VCaP (cell line): ENCODE data around the gene QPRT.
"Not testable (repeated sequence)": the region's sequence is repeated elsewhere in the genome, so short reads cannot be mapped to it uniquely, and the experiment has no call there.

Experiments used
- H3K27ac ChIP-seq: fragments of 450-650 bp; 2 replicates; pipeline ENCODE4 v1.5.1; 2017
- CTCF ChIP-seq: fragments of 450-650 bp; conservative IDR thresholded peaks from 2 replicates; pipeline ENCODE4 v1.5.1; 2017; ENCODE audit warnings: mild to moderate bottlenecking, moderate library complexity

The QPRT gene

GRCh38 chr16:29688172-29688571 is 9.2 kb downstream of the QPRT start:
- H3K27ac ChIP-seq, result no peak overlapping the region
- TF ChIP-seq CTCF, result no peak

- not testable (repeated sequence) for H3K27ac ChIP-seq
Measured at GRCh38 chr16:29689490-29690351, 10.7 kb downstream of the QPRT start.

GRCh38 chr16:29692606-29693005 is 13.6 kb downstream of the QPRT start:
- not testable (repeated sequence) for H3K27ac ChIP-seq

- no peak overlapping the region for H3K27ac ChIP-seq
- TF ChIP-seq CTCF, result no peak
Measured at GRCh38 chr16:29694384-29695195, 15.6 kb downstream of the QPRT start.

GRCh38 chr16:29695675-29696074 is 16.7 kb downstream of the QPRT start:
- H3K27ac ChIP-seq, result not testable (repeated sequence)

- TF ChIP-seq CTCF, result no peak
- H3K27ac ChIP-seq, result no peak overlapping the region
Measured at GRCh38 chr16:29696881-29697331, 17.9 kb downstream of the QPRT start.

GRCh38 chr16:29697391-29697790 is 18.4 kb downstream of the QPRT start:
- H3K27ac ChIP-seq, result no peak overlapping the region
- no peak for TF ChIP-seq CTCF

GRCh38 chr16:29698042-29698441 is 19.1 kb downstream of the QPRT start:
- no peak overlapping the region for H3K27ac ChIP-seq
- no peak for TF ChIP-seq CTCF
